GM21576 (cell line): Measurements from ENCODE around the gene DCAF6.
"Not testable (repeated sequence)": the region's sequence is repeated elsewhere in the genome, so short reads cannot be mapped to it uniquely, and the experiment has no call there.

ENCODE experiments used
- ATAC-seq: cut with Tn5 transposase; IDR thresholded peaks from one replicate; pipeline ENCODE4 v1.9.1; 2021; ENCODE audit warnings: mild to moderate bottlenecking, moderate library complexity; ENCODE audit not compliant: unreplicated experiment

DCAF6 gene

GRCh38 chr1:168007691-168008090 lies 71.2 kb downstream of the DCAF6 start:
- no peak for ATAC-seq

- no peak for ATAC-seq
Measured at GRCh38 chr1:168008595-168008994, 72.1 kb downstream of the DCAF6 start.

DNA sequence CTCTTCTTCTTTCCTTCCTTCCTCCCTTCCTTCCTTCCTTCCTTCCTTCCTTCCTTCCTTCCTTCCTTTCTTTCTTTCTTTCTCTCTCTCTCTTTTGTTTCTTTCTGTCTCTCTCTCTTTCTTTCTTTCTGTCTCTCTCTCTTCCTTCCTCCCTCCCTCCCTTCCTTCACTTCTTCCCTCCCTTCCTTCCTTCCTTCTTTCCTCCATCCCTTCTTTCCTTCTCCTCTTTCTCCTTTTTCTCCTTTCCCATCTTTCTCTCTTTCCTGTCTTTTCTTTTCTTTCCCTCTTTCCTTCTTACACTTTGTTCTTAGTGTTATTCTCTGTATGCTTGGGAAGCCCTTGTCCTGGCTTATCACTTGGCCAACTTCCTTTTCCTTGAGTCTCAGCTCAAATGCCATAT lies 72.8 kb downstream of the DCAF6 start:
- no peak for ATAC-seq

DNA sequence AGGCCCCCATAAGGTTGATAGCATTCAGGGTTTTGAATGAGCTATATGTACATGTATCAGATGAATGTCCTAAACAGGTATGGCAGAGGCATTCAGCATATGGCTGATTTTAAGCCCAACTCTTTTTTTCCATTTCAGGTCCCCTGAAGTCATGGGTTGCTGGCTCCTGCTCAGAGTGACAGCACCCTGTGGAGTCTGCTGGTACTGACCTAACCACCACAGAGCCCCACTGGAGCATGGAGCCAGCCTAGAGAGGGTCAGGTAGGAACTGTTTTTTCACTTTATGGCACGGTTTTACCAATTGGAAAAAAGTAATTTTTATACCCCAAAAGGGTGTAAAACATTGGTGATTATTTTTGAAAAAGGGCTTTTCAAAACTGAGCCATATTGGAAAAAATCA lies 82.9 kb downstream of the DCAF6 start:
- ATAC-seq = no peak

DNA sequence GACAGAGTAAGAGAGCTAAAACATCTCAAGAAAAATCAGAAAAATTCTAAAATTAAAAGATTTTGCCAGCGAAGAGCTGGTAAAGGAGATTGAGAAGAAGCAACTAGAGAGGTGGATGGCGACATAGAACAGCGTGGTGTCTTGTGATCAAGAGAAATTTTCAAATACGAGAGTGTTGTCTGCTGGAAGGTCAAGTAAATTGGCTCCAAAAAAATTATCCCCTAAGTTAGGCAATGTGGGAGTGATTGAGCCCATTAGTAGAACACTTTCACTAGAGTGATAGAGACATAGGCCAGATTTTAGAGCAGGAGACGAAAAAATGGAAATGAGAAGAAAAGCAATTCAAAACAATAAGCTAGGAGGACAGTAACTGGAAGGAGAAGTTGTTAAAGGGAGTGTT lies 94.7 kb downstream of the DCAF6 start:
- ATAC-seq = no peak

- ATAC-seq = no peak
Measured at GRCh38 chr1:168031627-168032026, 95.1 kb downstream of the DCAF6 start.

- no peak for ATAC-seq
Measured at GRCh38 chr1:168032029-168032428, 95.5 kb downstream of the DCAF6 start.

GRCh38 chr1:168035345-168035744 lies 98.9 kb downstream of the DCAF6 start:
- ATAC-seq = no peak

- ATAC-seq = no peak
Measured at GRCh38 chr1:168042362-168042761, 105.9 kb downstream of the DCAF6 start.

GRCh38 chr1:168045311-168045710 lies 108.8 kb downstream of the DCAF6 start:
- no peak for ATAC-seq

DNA sequence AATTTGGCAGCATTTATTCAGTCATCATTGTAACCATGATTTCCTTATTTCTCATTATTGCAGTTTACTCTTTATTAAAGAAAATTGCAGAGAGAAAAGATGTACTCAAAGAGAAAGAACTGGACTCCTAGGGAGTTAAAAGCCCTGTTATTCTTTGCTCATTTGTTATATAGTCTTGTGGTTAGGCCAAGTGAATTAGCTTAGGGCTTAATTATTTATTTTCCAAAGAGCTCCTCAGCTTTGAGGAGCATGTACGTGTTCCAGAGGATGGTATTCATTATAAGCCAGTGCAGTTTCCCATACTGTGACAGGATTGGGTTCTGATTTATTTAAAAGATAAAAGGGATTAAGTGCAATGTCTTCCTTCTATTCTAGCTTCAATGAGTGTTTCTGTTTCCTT lies 113.8 kb downstream of the DCAF6 start:
- no peak for ATAC-seq

DNA sequence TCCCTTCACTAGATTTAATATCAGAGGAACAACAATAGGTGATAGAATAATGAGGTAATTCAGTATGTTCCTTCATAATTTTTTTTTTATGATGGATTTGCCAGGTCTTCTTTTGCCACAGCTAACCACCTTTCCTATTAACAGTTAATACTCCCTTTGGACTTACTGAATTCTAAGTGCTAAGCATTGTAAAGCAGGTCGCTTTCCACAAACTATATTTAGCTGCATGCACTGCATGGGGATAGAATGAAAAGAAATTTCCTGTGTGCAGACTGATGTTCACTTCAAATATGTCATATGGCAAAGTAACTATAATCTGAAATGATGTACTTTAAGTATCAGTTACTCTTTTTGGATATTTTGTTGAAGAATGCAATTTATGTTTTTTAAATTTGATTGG lies 114.4 kb downstream of the DCAF6 start:
- no peak for ATAC-seq

DNA sequence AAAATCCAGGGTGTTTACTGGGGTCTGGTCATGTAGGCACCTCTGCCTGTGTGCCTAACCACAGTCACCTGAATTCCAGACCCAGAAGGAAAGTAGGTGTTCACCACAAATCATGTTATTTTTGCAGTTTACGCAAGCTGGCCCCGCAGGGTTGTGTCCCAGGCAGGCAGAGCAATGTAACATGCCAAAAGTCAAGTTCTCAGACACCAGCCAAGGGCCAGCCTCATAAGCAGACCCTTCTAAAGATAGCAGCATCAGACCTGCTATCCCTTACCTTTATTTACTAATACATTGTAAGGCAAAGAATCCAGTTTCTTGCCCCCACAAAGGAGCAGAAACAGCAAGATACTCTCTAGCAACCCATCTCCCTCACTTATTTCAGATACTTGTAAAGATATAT lies 117.2 kb downstream of the DCAF6 start:
- no peak for ATAC-seq

GRCh38 chr1:168054117-168054516 lies 117.6 kb downstream of the DCAF6 start:
- no peak for ATAC-seq

DNA sequence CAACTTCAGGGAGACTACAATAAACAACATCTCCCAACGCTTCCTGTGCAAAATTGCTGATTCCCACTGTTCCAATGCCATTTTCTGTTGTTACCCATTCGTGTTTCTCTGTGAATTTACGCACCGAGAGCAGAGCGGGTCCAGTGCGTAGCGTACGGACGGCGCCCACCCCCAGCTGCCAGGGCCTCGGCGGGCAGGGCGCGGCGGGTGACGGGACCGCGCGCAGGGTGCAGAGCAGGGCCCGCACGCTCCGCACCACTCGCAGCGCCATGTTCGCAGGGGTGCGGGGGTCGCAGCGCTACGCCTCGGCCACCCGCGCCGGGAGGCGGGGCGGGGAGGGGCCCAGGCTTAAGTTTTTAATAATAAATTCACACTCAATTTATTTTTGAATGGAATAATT lies 119.7 kb downstream of the DCAF6 start:
- ATAC-seq = not testable (repeated sequence)

- ATAC-seq = no peak
Measured at GRCh38 chr1:168057355-168057754, 120.9 kb downstream of the DCAF6 start.

GRCh38 chr1:168057921-168058320 lies 121.4 kb downstream of the DCAF6 start:
- ATAC-seq = no peak

GRCh38 chr1:168064216-168064615 lies 127.7 kb downstream of the DCAF6 start:
- ATAC-seq = no peak

GRCh38 chr1:168065506-168065905 lies 129.0 kb downstream of the DCAF6 start:
- no peak for ATAC-seq

DNA sequence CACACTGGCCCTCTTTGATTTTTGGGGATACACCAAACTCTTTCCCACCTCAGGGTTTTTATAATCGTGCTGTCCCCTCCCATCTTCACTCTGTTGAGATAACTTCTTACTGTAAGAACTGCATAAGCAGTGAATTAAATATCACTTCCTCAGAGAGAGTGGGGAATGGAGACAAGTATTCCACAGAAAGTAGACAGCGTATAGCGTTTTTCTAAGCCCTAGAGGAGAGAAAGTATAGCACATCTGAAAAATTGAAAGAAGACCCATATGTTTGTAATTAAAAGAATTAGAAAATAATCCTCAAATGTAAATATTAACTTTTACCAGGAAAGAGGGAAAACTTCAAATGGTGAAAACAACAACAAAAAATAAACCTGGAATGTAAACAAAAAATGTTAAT lies 132.9 kb downstream of the DCAF6 start:
- no peak for ATAC-seq

- ATAC-seq = no peak
Measured at GRCh38 chr1:168079761-168080160, 143.3 kb downstream of the DCAF6 start.

DNA sequence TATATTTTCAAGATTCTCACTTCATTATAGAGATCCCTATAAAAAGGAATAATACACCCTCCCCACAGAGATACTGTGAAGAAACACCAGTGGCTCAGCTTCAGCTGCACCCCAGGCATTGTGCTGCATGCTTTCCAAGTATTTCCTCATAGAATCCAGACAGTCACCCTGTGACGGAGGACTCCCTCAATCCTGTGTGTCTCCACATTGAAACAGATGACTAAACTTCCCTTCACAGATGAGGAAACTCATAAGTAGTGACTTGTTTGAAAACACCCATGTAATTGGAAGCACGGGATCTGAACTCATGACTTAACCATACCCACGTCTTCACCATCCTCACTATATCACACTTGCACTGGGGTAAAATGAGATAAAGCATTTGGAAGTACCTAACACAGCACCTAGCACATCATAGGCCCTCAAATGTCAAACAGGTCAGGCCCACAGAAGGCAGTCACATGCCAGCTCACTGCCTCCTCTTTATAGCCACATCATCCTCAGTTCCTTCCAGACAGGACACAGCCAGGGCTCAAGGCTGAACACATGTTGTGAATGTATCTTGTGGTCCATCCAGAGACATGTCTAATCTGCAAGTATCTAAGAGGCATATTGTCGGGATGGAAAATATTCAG lies 145.0 kb downstream of the DCAF6 start:
- ATAC-seq = no peak
